ENCODE results near the gene XIAP.
"Not testable (repeated sequence)": the region's sequence is repeated elsewhere in the genome, so short reads cannot be mapped to it uniquely, and the experiment has no call there.

DNA sequence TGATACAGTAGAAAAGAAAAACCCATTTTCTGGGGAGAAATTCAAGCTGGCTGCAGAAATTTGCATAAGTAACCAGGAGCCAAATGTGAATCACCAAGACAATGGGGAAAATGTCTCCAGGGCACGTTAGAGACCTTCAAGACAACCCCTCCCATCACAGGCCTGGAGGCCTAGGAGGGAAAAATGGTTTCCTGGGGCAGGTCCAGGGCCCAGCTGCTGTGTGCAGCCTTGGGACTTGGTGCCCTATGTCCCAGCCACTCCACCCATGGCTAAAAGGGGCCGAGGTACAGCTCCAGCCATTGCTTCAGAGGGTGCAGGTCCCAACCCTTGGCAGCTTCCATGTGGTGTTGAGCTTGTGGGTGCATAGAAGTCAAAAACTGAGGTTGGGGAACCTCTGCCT lies 72.2 kb downstream of the XIAP start:
- TF ChIP-seq, protein P1, sequence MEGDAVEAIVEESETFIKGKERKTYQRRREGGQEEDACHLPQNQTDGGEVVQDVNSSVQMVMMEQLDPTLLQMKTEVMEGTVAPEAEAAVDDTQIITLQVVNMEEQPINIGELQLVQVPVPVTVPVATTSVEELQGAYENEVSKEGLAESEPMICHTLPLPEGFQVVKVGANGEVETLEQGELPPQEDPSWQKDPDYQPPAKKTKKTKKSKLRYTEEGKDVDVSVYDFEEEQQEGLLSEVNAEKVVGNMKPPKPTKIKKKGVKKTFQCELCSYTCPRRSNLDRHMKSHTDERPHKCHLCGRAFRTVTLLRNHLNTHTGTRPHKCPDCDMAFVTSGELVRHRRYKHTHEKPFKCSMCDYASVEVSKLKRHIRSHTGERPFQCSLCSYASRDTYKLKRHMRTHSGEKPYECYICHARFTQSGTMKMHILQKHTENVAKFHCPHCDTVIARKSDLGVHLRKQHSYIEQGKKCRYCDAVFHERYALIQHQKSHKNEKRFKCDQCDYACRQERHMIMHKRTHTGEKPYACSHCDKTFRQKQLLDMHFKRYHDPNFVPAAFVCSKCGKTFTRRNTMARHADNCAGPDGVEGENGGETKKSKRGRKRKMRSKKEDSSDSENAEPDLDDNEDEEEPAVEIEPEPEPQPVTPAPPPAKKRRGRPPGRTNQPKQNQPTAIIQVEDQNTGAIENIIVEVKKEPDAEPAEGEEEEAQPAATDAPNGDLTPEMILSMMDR (IDR thresholded peaks at IDR 0.05) = not testable (repeated sequence)
- not testable (repeated sequence) for TF ChIP-seq POLR2A (IDR thresholded peaks at IDR 0.05; ENCODE audit: low read depth); EP300 (IDR thresholded peaks at IDR 0.05); POLR2AphosphoS5 (IDR thresholded peaks at IDR 0.05)

Data from esophagus muscularis mucosa (tissue), 4 donors.